NCI-H2171 treated with DMSO at 0.1 percent for 48 hours (cell line): ENCODE results near the gene SH3PXD2B.

Experiments
- DNase-seq: peaks from one replicate; lab custom pipeline; 2025; lab: John Stamatoyannopoulos, UW

Gene SH3PXD2B

DNA sequence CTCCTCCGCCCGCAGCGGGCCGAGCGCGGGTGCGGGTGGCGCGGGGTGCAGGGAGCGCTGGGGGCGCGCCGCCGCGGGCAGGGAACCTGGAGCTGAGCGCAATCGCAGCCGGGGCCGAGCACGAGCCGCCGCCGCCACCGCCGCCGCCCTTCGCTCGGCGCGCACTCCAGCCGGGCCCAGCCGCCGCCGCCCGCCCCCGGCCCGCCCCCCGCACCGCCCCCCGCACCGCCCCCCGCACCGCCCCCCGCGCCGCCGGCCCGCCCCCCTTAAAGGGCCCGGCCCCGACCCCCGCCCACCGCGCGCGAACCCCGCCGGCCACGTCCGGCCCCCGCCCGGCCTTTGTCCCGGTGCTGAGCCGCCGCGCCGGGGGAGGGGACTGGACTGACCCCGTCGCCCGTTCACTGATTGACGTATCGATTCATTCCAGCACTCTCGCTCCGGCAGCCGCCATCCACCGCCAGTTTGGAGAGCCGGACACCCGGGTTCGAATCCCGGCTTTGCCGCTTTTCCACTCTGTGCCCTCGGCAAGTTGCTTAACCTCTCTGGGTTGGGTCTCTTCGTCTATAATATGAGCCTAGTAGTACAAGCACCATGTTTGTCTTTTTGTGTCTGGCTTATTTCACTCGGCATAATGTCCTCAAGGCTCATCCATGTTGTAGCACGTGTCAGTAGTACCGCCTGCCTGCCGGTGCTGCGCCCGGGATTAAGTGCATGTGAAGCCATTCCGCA lies at the start of gene SH3PXD2B:
Gene SH3PXD2B (minus strand): TSS at position 168 of the 729 bp plus-strand sequence. CDS start 173 bp downstream, outside the sequence.
- peak; percentile 4 for DNase-seq

DNA sequence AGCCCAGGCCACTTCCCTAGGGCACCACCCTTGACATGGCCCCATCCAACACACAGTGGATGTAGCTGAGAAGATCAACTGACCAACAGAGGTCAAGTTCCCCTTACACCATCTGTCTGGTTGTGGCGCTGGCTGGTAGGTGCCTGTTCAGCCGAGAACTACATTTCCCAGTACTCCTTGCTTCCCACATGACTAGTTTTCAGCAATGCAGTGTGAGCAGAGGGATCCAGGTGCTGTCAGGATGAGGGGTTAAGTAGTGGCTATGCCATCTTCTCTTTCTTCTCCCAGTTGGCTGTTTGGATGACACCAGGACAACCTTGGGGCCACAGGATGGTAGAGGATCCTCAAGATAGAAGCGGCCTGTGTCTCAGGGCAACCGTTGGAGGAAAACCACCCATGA lies 48.6 kb upstream of the SH3PXD2B start:
- DNase-seq: peak; percentile 33

- DNase-seq: no peak
These were observed 48.1 kb upstream of the SH3PXD2B start for GRCh38 chr5:172502410-172502809.

- no peak for DNase-seq
These were observed 47.5 kb upstream of the SH3PXD2B start for GRCh38 chr5:172501708-172502320.

DNA sequence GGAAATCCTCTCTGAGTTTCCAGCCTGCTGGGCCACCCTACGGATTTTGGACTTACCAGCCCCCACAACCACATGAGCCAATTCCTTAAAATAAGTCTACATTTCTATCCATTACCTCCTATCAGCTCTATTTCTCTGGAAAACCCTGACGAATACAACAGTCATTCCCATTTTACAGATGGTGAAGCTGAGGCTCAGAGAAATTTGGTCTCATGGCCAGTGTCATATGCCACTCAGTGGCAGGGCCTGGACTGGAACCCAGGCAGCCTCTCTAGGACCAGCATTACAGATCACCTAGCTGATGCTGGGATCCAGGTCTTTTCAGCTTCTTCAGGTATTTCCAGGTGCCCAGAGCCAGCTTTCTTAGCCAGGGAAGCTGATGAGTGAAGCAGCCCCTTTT lies 45.0 kb upstream of the SH3PXD2B start:
- no peak for DNase-seq

GRCh38 chr5:172498431-172499129 lies 44.3 kb upstream of the SH3PXD2B start:
- no peak for DNase-seq

DNA sequence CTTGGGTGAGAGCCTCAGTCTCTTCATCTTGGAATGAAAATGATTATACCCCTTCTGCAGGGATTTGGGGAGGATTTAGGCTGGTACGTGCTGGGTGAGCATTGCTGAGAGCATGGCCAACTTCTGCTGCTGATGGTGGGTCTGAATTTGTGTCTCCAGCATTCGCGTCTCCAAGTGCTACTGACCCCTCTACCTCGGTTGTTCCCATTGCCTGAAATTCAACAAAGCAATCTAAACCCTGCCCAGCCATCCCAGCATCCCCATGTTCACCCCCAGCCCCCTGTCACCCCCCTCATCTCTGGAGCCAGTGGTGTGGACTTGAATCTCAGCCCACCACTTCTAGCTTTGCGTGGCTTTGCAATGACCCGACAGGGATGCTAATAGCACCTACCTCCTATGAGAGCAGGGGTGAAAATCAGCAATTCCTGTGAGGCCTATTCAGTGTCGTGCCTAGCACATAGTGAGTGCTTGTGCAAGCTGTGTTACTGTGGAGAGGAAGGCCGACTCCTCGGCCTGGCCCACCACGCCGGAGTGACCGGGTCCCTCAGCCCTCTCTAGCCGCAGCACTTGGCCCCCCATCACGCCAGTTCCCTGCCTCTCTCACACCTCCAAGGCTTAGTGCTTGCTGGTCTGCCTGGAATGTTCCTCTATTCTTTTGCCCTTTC lies 43.4 kb upstream of the SH3PXD2B start:
- DNase-seq: no peak

DNA sequence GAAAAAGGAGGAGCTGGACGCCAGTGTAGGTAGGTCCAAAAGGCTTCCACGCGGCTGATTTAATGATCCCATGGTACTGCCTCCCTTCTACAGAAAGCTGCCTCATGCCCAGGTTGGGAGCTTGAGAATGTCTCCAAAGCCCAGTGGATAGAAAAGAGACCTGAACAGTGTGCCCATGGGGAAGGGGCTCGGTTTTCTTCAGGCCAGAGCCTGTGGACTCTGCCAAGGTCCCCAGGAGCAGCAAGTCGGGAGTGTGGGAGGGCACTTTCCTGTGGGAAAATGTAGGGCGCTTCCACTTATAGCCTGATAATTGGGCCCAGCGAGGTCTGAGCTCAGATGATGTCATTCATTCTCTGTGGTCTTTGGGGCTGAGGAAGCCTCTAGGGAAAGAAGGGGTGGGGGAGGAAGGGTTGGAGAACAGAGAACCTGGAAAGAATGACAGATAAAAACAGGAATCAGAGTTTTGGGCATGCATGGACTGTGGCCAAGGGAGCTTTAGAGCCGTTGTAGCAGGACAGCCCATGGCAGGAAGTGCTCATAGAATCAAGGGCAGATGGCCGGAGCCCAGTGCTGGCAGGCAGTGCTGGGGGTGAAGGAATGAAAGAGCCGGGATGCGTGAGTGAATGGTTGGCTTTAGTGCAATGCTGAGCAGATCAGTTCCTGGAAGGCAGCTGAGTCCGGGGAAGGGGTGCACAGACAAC lies 42.5 kb upstream of the SH3PXD2B start:
- no peak for DNase-seq

- DNase-seq: no peak
These were observed 40.5 kb upstream of the SH3PXD2B start for GRCh38 chr5:172494630-172495505.

DNA sequence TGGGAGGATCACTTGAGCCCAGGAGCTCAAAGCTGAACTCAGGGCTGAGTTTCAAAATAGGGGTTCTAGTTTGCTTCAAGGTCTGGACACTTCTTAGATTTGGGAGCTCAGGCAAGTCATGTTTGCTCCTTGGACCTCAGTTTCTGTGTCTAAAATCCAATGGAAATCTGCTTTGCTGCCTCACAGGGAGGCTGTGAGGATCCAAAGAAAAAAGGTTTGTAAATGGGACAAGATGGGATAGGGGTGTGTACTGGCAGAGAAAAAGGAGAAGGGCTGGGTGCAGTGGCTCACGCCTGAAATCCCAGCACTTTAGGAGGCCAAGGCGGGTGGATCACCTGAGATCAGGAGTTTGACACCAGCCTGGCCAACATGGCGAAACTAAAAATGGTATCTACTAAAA lies 39.6 kb upstream of the SH3PXD2B start:
- DNase-seq: no peak

DNA sequence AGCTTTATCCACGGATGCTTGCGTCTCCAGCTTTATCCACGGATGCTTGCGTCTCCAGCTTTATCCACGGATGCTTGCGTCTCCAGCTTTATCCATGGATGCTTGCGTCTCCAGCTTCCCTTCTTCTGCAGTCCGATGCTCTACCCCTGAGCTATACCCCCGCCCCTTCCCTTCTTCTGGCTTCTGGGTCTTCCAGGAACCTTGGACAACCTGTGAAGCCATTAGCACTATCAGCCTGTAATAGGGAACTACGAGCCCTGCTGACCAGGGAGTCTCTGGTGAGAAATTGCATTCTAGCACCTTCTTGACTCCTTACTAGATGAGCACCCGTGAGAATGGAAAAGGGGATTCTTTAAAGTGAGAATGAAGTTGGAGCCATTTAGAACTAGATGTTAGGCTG lies 39.1 kb upstream of the SH3PXD2B start:
- no peak for DNase-seq

DNA sequence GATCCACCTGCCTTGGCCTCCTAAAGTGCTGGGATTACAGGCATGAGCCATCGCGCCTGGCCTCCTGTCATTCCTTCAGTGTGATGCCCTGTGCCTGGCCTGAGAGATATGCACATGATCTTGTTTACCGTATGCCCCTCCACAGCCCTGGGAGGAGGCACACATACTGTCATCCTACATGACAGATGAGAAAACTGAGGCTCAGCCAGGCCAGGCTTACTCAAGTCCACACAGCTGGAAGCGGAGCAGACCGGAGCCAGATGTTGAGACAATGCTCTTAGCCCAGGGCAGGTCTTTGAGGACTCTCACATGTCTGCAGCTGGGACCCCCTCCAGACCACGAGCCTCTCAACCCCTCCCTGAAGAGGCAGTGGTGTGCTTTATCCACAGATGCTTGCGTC lies 38.7 kb upstream of the SH3PXD2B start:
- DNase-seq: no peak

DNA sequence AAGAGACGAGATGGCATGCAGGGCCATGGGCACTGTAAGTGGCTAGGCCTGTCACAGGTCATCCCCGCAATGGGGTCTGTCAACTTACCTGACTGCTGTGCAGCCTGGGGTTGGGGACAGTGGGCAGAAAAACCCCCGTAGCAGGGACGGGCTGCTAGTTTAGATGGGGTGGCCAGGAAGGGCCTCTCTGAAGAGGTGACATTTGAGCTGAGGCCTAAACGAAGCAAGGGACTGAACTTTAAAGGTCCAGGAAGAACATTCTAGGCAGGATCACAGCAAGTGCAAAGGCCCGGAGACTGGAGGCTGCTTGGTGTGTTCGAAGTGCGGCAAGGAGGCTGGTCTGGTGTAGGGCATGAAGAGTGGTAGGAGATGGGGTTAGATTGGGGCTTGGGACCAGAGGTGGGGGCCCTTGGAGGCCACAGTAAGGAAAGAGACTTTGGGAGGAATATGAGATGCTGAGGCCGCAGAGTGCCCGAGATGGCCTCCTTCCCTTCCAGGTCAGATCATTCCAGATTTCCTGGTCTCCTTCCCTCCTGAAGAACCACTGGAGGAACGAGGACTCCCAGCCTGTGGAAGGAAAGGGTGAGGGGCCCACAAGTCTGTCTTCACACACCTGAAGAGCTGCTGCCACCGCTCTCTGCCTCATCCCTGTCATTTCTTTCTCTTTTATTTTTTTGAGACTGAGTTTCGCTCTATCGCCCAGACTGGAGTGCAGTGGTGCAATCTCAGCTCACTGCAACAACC lies 37.9 kb upstream of the SH3PXD2B start:
- DNase-seq: no peak

- DNase-seq: no peak
These were observed 37.2 kb upstream of the SH3PXD2B start for GRCh38 chr5:172491481-172491880.

DNA sequence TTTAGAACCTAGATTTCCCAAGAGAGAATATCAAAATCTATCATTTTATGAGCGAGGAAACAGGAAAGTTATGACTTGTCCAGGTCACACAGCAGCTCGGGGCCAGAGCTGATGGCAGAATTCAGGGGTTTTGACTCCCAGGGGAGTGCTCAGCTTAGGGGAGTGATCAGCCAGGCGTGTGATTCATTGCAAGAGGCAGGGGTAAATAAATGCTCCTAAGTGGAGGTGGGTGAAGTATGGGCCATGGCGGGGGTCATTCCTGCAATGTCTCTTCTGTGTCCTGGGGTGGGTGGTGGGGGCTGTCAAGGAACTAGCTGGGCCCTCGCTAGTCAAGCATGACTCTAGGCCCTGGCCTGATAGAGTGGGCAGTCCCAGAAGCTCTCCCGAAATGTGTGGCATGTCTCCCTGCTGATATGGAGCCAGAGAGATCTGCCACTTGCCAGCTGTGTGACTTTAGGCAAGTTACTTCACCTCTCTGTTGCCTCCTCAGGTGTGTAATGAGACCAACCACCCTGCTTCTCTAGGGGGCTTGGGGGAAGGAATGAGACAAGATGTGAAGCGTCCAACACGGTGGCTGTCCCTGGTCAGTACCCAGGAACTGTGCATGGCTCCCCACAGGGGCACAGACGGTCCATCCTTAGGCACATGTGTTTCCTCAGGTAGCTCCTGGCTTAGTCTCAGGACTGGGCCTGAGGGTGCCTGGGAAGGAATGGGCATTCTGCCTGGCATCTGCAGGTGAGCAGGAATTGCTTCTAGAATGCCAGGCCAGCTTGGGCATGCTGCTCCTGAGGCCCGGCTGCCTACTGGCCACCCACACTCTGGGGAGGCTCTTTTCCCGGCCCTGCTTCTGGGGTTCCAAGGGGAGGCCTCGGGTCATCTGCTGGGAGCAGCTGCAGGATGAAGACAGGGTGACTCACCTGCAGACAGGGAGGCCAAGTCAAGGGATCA lies 36.5 kb upstream of the SH3PXD2B start:
- peak; percentile 40 for DNase-seq

GRCh38 chr5:172488221-172488620 lies 33.9 kb upstream of the SH3PXD2B start:
- no peak for DNase-seq

- no peak for DNase-seq
These were observed 33.3 kb upstream of the SH3PXD2B start for GRCh38 chr5:172487671-172488070.

DNA sequence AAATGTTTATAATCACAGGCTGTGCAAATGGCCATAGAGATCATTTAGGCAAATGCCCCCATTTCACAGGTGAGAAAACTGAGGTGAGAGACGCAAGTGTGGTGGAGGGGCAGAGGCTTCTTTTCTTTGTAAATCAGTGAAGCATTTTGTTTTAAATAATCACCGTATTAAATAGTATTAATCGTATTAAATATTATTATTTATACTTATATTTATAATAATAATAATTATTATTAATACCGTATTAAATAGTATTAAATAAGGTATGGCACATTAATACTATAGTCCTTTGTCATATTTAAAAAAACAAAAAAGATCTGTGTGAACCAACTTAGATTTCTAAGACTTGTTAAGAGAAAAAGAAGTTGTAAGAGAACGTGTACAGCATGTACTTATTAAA lies 32.6 kb upstream of the SH3PXD2B start:
- no peak for DNase-seq

- no peak for DNase-seq
These were observed 32.1 kb upstream of the SH3PXD2B start for GRCh38 chr5:172486451-172486850.
